ENCODE measurements around the gene EZR. TPM values are rescaled to one million over a fixed set of nuclear protein-coding genes. Genes with fewer than 3 reads are reported as not detected.

EZR gene
- total RNA-seq, 2 donors from 2014 or later, result 76.8 to 103 TPM

- Histone ChIP-seq H3K27ac (peak overlapping the region in 3 of 4 donors; percentile 96 to 100 (median 99)), H3K27me3 (no peaks in the 10 kb centered on the region), H3K4me1 (peaks cover 60% of the 10 kb centered on the region), H3K9me3 (no peaks in the 10 kb centered on the region), H3K36me3 (replicated peaks in 1 of 2; ENCODE audit: insufficient read depth in 1 of 2, low read depth in 2 of 2) (no peaks in the 10 kb centered on the region), H3K4me3 (peak overlapping the region in 1 of 2 donors; percentile 45)
- 25 to 26% methylated on average over 5 of the region's 5 CpGs for WGBS, 2 donors
- intact Hi-C loops (cut with DNase I), result no loop called here
- DNase-seq, result peak in 1 of 4 donors; percentile 11
- ATAC-seq, result no peak
- TF ChIP-seq CTCF (IDR thresholded peaks at IDR 0.05), result no peak
- TF ChIP-seq POLR2A (IDR thresholded peaks at IDR 0.05), result no peak
Observed at GRCh38 chr6:158816329-158816728, 2.8 kb downstream of the EZR start.

- Histone ChIP-seq H3K36me3 (replicated peaks in 1 of 2; ENCODE audit: insufficient read depth in 1 of 2, low read depth in 2 of 2) (no peaks in the 10 kb centered on the region), H3K27me3 (no peaks in the 10 kb centered on the region), H3K4me3 (peak overlapping the region in 1 of 2 donors; percentile 3), H3K4me1 (peaks cover 63% of the 10 kb centered on the region), H3K9me3 (no peaks in the 10 kb centered on the region), H3K27ac (peak overlapping the region in 2 of 4 donors; percentile 99 to 100)
- no peak for ATAC-seq
- WGBS, 2 donors, result 8 to 19% methylated on average over 2 of the region's 2 CpGs
- TF ChIP-seq CTCF (IDR thresholded peaks at IDR 0.05) (no peak), POLR2A (IDR thresholded peaks at IDR 0.05) (no peak)
- DNase-seq, result no peak
- intact Hi-C loops (cut with DNase I), result no loop called here
Observed at GRCh38 chr6:158815907-158816306, 3.3 kb downstream of the EZR start.

GRCh38 chr6:158815379-158815724 is 3.8 kb downstream of the EZR start:
- H3K4me1 ChIP-seq, result peaks cover 68% of the 10 kb centered on the region
- intact Hi-C loops (cut with DNase I), result no loop called here
- no peaks in the 10 kb centered on the region for H3K36me3 ChIP-seq (replicated peaks in 1 of 2; ENCODE audit: insufficient read depth in 1 of 2, low read depth in 2 of 2)
- WGBS, 2 donors, result 38 to 47% methylated on average over 2 of the region's 2 CpGs
- no peaks in the 10 kb centered on the region for H3K9me3 ChIP-seq
- no peak overlapping the region for H3K4me3 ChIP-seq
- DNase-seq (peak in 1 of 4 donors; percentile 7), ATAC-seq (no peak)
- no peak for TF ChIP-seq POLR2A (IDR thresholded peaks at IDR 0.05)
- no peaks in the 10 kb centered on the region for H3K27me3 ChIP-seq
- peak overlapping the region in 3 of 4 donors; percentile 41 to 100 (median 99) for H3K27ac ChIP-seq

- H3K4me3 ChIP-seq, result no peak overlapping the region
- DNase-seq (no peak), ATAC-seq (no peak)
- no peaks in the 10 kb centered on the region for H3K9me3 ChIP-seq
- H3K27ac ChIP-seq, result peak overlapping the region; percentile 13 to 99 (median 29)
- H3K27me3 ChIP-seq, result no peaks in the 10 kb centered on the region
- peaks cover 84% of the 10 kb centered on the region for H3K4me1 ChIP-seq
- no peaks in the 10 kb centered on the region for H3K36me3 ChIP-seq (replicated peaks in 1 of 2; ENCODE audit: insufficient read depth in 1 of 2, low read depth in 2 of 2)
- intact Hi-C loops (cut with DNase I), result no loop called here
- WGBS, 2 donors, result 81 to 90% methylated on average over 3 of the region's 3 CpGs
- TF ChIP-seq POLR2A (IDR thresholded peaks at IDR 0.05) (no peak), CTCF (IDR thresholded peaks at IDR 0.05) (no peak)
Observed at GRCh38 chr6:158813032-158813431, 6.1 kb downstream of the EZR start.

GRCh38 chr6:158812611-158813010 is 6.6 kb downstream of the EZR start:
- H3K27me3 ChIP-seq, result no peaks in the 10 kb centered on the region
- peak overlapping the region in 1 of 4 donors; percentile 41 for H3K27ac ChIP-seq
- H3K4me3 ChIP-seq, result no peak overlapping the region
- no peaks in the 10 kb centered on the region for H3K36me3 ChIP-seq (replicated peaks in 1 of 2; ENCODE audit: insufficient read depth in 1 of 2, low read depth in 2 of 2)
- intact Hi-C loops (cut with DNase I), result no loop called here
- no peak for ATAC-seq
- H3K4me1 ChIP-seq, result peaks cover 88% of the 10 kb centered on the region
- H3K9me3 ChIP-seq, result no peaks in the 10 kb centered on the region
- no peak for TF ChIP-seq CTCF (IDR thresholded peaks at IDR 0.05)
- no peak for TF ChIP-seq POLR2A (IDR thresholded peaks at IDR 0.05)
- no peak for DNase-seq
- 52 to 64% methylated on average over 5 of the region's 5 CpGs for WGBS, 2 donors
